Mesenchymal stem cell (in vitro differentiated cells and primary cell): ENCODE measurements around the gene TFPT.

Experiments used
- DNase-seq: peaks from one replicate; pipeline ENCODE4 v3.0.0-alpha.2; 2013
- H2AFZ ChIP-seq: one replicate; pipeline ENCODE4 v1.6.1; 2013; ENCODE audit warnings: low read depth, mild to moderate bottlenecking, control low read depth, inconsistent platforms, low read length, moderate library complexity
- H2AK5ac ChIP-seq: 2 replicates; pipeline ENCODE4 v1.6.1; 2013; ENCODE audit warnings: low read length, moderate library complexity, mild to moderate bottlenecking, inconsistent platforms; ENCODE audit not compliant: severe bottlenecking
- H2BK120ac ChIP-seq: one replicate; pipeline ENCODE4 v1.6.1; 2013; ENCODE audit warnings: low read depth, mild to moderate bottlenecking, inconsistent platforms, low read length, moderate library complexity
- H2BK12ac ChIP-seq, 2 experiments: one replicate each; pipeline ENCODE4 v1.6.1; 2013; ENCODE audit warnings: inconsistent platforms in 2 of 2, low read length in 2 of 2, mild to moderate bottlenecking in 2 of 2, moderate library complexity in 2 of 2, control low read depth in 1 of 2
- H2BK15ac ChIP-seq: one replicate; pipeline ENCODE4 v1.6.1; 2013; ENCODE audit warnings: mild to moderate bottlenecking, low read depth, inconsistent platforms; ENCODE audit not compliant: poor library complexity, severe bottlenecking
- H2BK5ac ChIP-seq: 2 replicates; pipeline ENCODE4 v1.6.1; 2013; ENCODE audit warnings: low read depth, mild to moderate bottlenecking, low read length, control low read depth, inconsistent platforms; ENCODE audit not compliant: poor library complexity, severe bottlenecking
- H3K14ac ChIP-seq, 2 experiments: one replicate each; pipeline ENCODE4 v1.6.1; 2013; ENCODE audit warnings: inconsistent platforms in 2 of 2, low read length in 2 of 2, control low read depth in 1 of 2, mild to moderate bottlenecking in 1 of 2, moderate library complexity in 1 of 2
- H3K18ac ChIP-seq, 2 experiments: one replicate each; pipeline ENCODE4 v1.6.1; 2013; ENCODE audit warnings: inconsistent platforms in 2 of 2, low read length in 2 of 2, control low read depth in 1 of 2, low read depth in 1 of 2, mild to moderate bottlenecking in 1 of 2
- H3K23ac ChIP-seq, 2 experiments: one replicate each; pipeline ENCODE4 v1.6.1; 2013; ENCODE audit warnings: inconsistent platforms in 2 of 2, low read length in 2 of 2, mild to moderate bottlenecking in 2 of 2, moderate library complexity in 2 of 2, control low read depth in 1 of 2
- H3K27ac ChIP-seq: 2 replicates; pipeline ENCODE4 v1.5.1; 2013; ENCODE audit warnings: mild to moderate bottlenecking, moderate library complexity, low read length, control low read depth, inconsistent platforms; ENCODE audit not compliant: poor library complexity, severe bottlenecking
- H3K27me3 ChIP-seq, 2 experiments: 2 replicates each; pipeline versions ENCODE4 v1.6.1 to v1.7.0; 2013; ENCODE audit warnings: low read length in 2 of 2, mild to moderate bottlenecking in 2 of 2, moderate library complexity in 2 of 2, control low read depth in 1 of 2, inconsistent platforms in 1 of 2; ENCODE audit not compliant: control insufficient read depth in 1 of 2, insufficient read depth in 1 of 2
- H3K36me3 ChIP-seq, 2 experiments: 2 replicates each; pipeline versions ENCODE4 v1.6.1 to v1.7.0; 2013; ENCODE audit warnings: low read length in 2 of 2, control low read depth in 1 of 2, inconsistent platforms in 1 of 2, low read depth in 1 of 2, mild to moderate bottlenecking in 1 of 2; ENCODE audit not compliant: insufficient read depth in 2 of 2, control insufficient read depth in 1 of 2
- H3K4ac ChIP-seq, 2 experiments: one replicate each; pipeline ENCODE4 v1.6.1; 2013; ENCODE audit warnings: inconsistent platforms in 2 of 2, low read length in 2 of 2, mild to moderate bottlenecking in 2 of 2, moderate library complexity in 2 of 2, control low read depth in 1 of 2, low read depth in 1 of 2
- H3K4me1 ChIP-seq: 2 replicates; pipeline ENCODE4 v1.6.1; 2013; ENCODE audit warnings: low read depth, low read length, control low read depth; ENCODE audit not compliant: control insufficient read depth, insufficient read depth
- H3K4me2 ChIP-seq: 2 replicates; pipeline ENCODE4 v1.6.1; 2013; ENCODE audit warnings: low read length, mild to moderate bottlenecking, inconsistent platforms; ENCODE audit not compliant: poor library complexity, severe bottlenecking
- H3K4me3 ChIP-seq, 2 experiments: 2 replicates each; pipeline versions ENCODE4 v1.5.1 to v1.7.0; 2013; ENCODE audit warnings: low read length in 2 of 2, mild to moderate bottlenecking in 2 of 2, control low read depth in 1 of 2, low read depth in 1 of 2; ENCODE audit not compliant: insufficient read depth in 1 of 2
- H3K79me1 ChIP-seq: replicated peaks from 2 replicates; pipeline ENCODE4 v1.6.1; 2013; ENCODE audit warnings: mild to moderate bottlenecking, control low read depth, low read length, inconsistent platforms; ENCODE audit not compliant: poor library complexity, severe bottlenecking
- H3K9ac ChIP-seq: 2 replicates; pipeline ENCODE4 v1.7.0; 2013; ENCODE audit warnings: mild to moderate bottlenecking, low read length, moderate library complexity
- H3K9me3 ChIP-seq: 2 replicates; pipeline ENCODE4 v1.7.0; 2013; ENCODE audit warnings: mild to moderate bottlenecking, low read length; ENCODE audit not compliant: control insufficient read depth
- H4K8ac ChIP-seq: one replicate; pipeline ENCODE4 v1.6.1; 2013; ENCODE audit warnings: inconsistent platforms, mild to moderate bottlenecking, low read length, moderate library complexity
- H4K91ac ChIP-seq: one replicate; pipeline ENCODE4 v1.6.1; 2013; ENCODE audit warnings: mild to moderate bottlenecking, low read length, inconsistent platforms
- WGBS: methylation state at CpG from one replicate; pipeline ENCODE4 v1.1.7; 2013; ENCODE audit warnings: mixed read lengths; 5-methylcytosine and 5-hydroxymethylcytosine counted together

TFPT gene

DNA sequence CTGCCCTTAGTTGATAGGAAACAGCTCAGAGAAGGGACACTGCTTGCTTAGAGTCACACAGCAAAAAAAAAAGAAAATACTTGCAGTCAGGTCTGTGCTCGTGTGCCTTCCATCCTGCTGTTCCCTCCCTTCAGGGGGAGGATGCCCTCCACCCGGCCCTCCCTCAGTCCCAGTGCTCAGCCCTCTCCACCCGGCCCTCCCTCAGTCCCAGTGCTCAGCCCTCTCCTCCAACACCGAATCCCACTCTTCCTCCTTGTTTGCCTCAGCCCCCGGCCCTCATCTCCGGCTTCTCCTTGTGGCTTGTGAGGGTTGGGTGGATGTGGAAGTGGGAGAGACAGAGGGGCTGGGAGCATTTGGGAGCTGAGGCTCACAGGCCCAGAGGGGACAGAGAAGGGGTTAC, 5.8 kb downstream of the TFPT start:
- H3K4me3 ChIP-seq = no peak overlapping the region
- H3K79me1 ChIP-seq = peaks cover 48% of the 10 kb centered on the region
- no peak overlapping the region for H2BK15ac ChIP-seq
- peaks cover 61 to 66% of the 10 kb centered on the region in 2 experiments for H3K36me3 ChIP-seq
- no peak for DNase-seq
- no peak overlapping the region for H4K91ac ChIP-seq
- no peak overlapping the region for H3K4me2 ChIP-seq
- H3K4ac ChIP-seq = no peak overlapping the region
- H3K14ac ChIP-seq = no peak overlapping the region
- no peak overlapping the region for H4K8ac ChIP-seq
- H2BK5ac ChIP-seq = no peak overlapping the region
- no peak overlapping the region for H2AFZ ChIP-seq
- no peak overlapping the region for H3K23ac ChIP-seq
- no peak overlapping the region for H2BK120ac ChIP-seq
- 95% methylated on average over 4 of the region's 6 CpGs for WGBS
- H3K9ac ChIP-seq = no peak overlapping the region
- H3K18ac ChIP-seq = no peak overlapping the region
- H3K27me3 ChIP-seq = no peaks in the 10 kb centered on the region
- no peak overlapping the region for H3K27ac ChIP-seq
- no peak overlapping the region for H2AK5ac ChIP-seq
- no peaks in the 10 kb centered on the region for H3K9me3 ChIP-seq
- peaks cover 9% of the 10 kb centered on the region for H3K4me1 ChIP-seq
- no peak overlapping the region for H2BK12ac ChIP-seq

DNA sequence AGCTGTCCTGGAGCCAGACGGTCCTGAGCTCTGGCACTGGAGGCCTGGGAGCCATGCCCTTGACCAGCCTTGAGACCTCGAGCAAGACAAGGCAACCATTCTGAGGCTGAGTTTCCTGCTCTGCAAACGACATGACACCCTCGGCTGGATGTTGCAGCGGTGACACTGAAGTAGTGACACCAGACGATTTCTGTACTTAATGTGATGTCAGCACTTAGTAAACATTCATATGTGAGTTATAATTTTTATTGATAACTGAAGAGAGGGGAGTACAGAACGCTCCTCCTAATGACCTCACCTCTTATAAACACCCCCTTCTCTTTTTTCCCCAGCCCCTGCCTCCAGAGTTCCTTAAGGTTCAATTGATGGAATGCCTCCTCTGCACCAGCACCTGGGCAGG, 7.0 kb downstream of the TFPT start:
- no peak overlapping the region for H2AK5ac ChIP-seq
- H3K36me3 ChIP-seq = peaks cover 61% of the 10 kb centered on the region in 2 experiments
- no peak overlapping the region for H3K18ac ChIP-seq
- H3K9me3 ChIP-seq = no peaks in the 10 kb centered on the region
- no peak overlapping the region for H3K4ac ChIP-seq
- H3K4me1 ChIP-seq = peaks cover 6% of the 10 kb centered on the region
- no peak overlapping the region for H2BK120ac ChIP-seq
- H3K79me1 ChIP-seq = peaks cover 42% of the 10 kb centered on the region
- H3K9ac ChIP-seq = no peak overlapping the region
- H3K4me3 ChIP-seq = no peak overlapping the region
- H2BK15ac ChIP-seq = no peak overlapping the region
- H4K91ac ChIP-seq = no peak overlapping the region
- WGBS = 94% methylated on average over 5 of the region's 7 CpGs
- no peak overlapping the region for H3K27ac ChIP-seq
- H4K8ac ChIP-seq = no peak overlapping the region
- no peaks in the 10 kb centered on the region for H3K27me3 ChIP-seq
- H2BK12ac ChIP-seq = no peak overlapping the region
- no peak overlapping the region for H3K23ac ChIP-seq
- H2BK5ac ChIP-seq = no peak overlapping the region
- no peak overlapping the region for H2AFZ ChIP-seq
- DNase-seq = no peak
- no peak overlapping the region for H3K14ac ChIP-seq
- no peak overlapping the region for H3K4me2 ChIP-seq

DNA sequence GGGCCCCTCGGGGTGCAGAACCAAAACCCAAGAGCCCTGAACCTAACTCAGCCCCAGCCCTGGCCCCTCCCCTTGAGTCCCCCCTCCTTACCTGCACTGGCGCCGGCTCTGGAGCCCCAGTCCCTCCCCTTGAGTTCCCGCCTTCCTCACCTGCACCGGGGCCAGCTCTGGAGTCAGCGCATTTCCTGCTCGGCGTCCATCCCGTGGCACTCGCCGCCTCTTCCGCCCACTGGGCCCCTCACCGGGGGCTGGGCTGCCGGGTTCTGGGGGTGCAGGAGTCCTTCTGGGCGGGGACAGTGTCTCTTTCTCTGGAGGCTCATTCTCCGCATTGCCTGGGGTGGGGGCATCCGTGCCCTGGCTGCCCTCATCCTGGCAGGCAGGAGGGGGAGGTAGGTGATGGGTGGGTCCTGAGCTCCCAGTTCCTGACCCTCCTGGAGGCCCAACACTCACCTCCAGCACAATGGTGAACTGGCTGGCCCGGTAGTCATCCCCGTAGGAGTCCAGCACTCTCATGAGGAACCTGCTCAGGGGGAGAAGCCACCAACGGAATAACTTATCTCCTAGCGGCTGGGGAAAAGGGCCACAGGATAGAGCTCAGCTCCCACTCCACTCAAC, 7.5 kb downstream of the TFPT start:
- H3K79me1 ChIP-seq = peaks cover 37% of the 10 kb centered on the region
- no peak overlapping the region for H3K27ac ChIP-seq
- DNase-seq = no peak
- no peak overlapping the region for H2BK12ac ChIP-seq
- WGBS = 89% methylated on average over 20 of the region's 21 CpGs
- no peak overlapping the region for H3K23ac ChIP-seq
- no peak overlapping the region for H3K18ac ChIP-seq
- H3K27me3 ChIP-seq = no peaks in the 10 kb centered on the region
- no peaks in the 10 kb centered on the region for H3K9me3 ChIP-seq
- no peak overlapping the region for H2AFZ ChIP-seq
- H3K36me3 ChIP-seq = peaks cover 57 to 61% of the 10 kb centered on the region in 2 experiments
- H3K14ac ChIP-seq = no peak overlapping the region
- H3K4me2 ChIP-seq = no peak overlapping the region
- peaks cover 7% of the 10 kb centered on the region for H3K4me1 ChIP-seq
- no peak overlapping the region for H3K9ac ChIP-seq
- H3K4ac ChIP-seq = no peak overlapping the region
- no peak overlapping the region for H2BK120ac ChIP-seq
- no peak overlapping the region for H4K8ac ChIP-seq
- no peak overlapping the region for H2BK5ac ChIP-seq
- H4K91ac ChIP-seq = no peak overlapping the region
- no peak overlapping the region for H3K4me3 ChIP-seq
- no peak overlapping the region for H2BK15ac ChIP-seq
- no peak overlapping the region for H2AK5ac ChIP-seq

DNA sequence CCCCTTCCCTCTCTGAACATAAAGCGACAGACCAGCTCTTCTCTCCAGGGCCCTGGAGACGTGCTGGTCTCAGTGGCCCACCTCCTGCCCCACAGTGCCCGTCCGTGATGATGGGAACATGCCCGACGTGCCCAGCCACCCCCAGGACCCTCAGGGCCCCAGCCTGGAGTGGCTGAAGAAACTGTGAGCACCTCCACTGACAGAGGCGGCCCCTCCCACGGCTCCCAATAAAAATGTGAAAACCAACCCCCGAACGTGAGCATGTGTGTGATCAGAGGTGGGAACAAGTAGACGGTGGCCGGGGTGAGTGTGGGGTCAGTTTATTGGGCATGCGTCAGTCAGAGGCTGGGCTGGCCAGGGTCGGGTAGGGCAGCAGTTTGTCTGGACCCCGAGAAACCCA, 8.7 kb downstream of the TFPT start:
- peaks cover 57 to 61% of the 10 kb centered on the region in 2 experiments for H3K36me3 ChIP-seq
- no peak overlapping the region for H2BK15ac ChIP-seq
- 90% methylated on average over 15 of the region's 15 CpGs for WGBS
- no peak overlapping the region for H3K23ac ChIP-seq
- H4K91ac ChIP-seq = no peak overlapping the region
- no peak overlapping the region for H2BK5ac ChIP-seq
- peaks cover 7% of the 10 kb centered on the region for H3K4me1 ChIP-seq
- H4K8ac ChIP-seq = no peak overlapping the region
- DNase-seq = no peak
- H3K4me2 ChIP-seq = no peak overlapping the region
- H2AFZ ChIP-seq = no peak overlapping the region
- no peak overlapping the region for H2AK5ac ChIP-seq
- H2BK12ac ChIP-seq = no peak overlapping the region
- no peak overlapping the region for H2BK120ac ChIP-seq
- no peak overlapping the region for H3K4ac ChIP-seq
- no peaks in the 10 kb centered on the region for H3K27me3 ChIP-seq
- no peaks in the 10 kb centered on the region for H3K9me3 ChIP-seq
- no peak overlapping the region for H3K14ac ChIP-seq
- no peak overlapping the region for H3K4me3 ChIP-seq
- no peak overlapping the region for H3K18ac ChIP-seq
- no peak overlapping the region for H3K27ac ChIP-seq
- peaks cover 34% of the 10 kb centered on the region for H3K79me1 ChIP-seq
- no peak overlapping the region for H3K9ac ChIP-seq
